SK-N-SH (cell line): ENCODE measurements around the gene SIGLEC10. TPM values are rescaled to one million over a fixed set of nuclear protein-coding genes. Genes with fewer than 3 reads are reported as not detected.

ENCODE experiments used
- CTCF ChIA-PET: fragments of 300-600, 350-600 bp; formaldehyde crosslinking; extraction: SDS; loops from one replicate; lab custom pipeline; 2021; lab: Yijun Ruan, JAX
- POLR2A ChIA-PET: fragments of 350-600 bp; sonication (Branson Sonifier 250); formaldehyde crosslinking; extraction: SDS; loops from one replicate; lab custom pipeline; 2020; ENCODE audit warnings: antibody characterized with exemption, inconsistent platforms; lab: Yijun Ruan, JAX
- DNase-seq: peaks from one replicate; pipeline ENCODE4 v3.0.0; 2012
- H2AFZ ChIP-seq: fragments of 200-600 bp; sonication (generic); 2 replicates; pipeline ENCODE4 v1.8.1; 2016; ENCODE audit warnings: antibody characterized with exemption, mild to moderate bottlenecking, low read depth
- H3F3A ChIP-seq: fragments of 200-600 bp; sonication (generic); replicated peaks from 2 replicates; pipeline ENCODE3; 2016; ENCODE audit warnings: antibody characterized with exemption, mild to moderate bottlenecking; ENCODE audit not compliant: insufficient read depth
- H3K27ac ChIP-seq, 2 experiments: fragments of 200-500 bp in 1 of 2; fragments of 200-600 bp in 1 of 2; sonication (Bioruptor generic) in 1 of 2; sonication (generic), shearing (Covaris generic) in 1 of 2; 2 replicates each; pipeline versions ENCODE4 v1.5.1 to v1.6.1; 2014 to 2016; ENCODE audit warnings: low read depth in 2 of 2, inconsistent platforms in 1 of 2, low read length in 1 of 2, mild to moderate bottlenecking in 1 of 2, mixed read lengths in 1 of 2
- H3K27me3 ChIP-seq: fragments of 200-600 bp; sonication (generic), shearing (Covaris generic); 2 replicates; pipeline ENCODE4 v1.6.1; 2016; ENCODE audit warnings: mixed run types; ENCODE audit not compliant: insufficient read depth
- H3K36me3 ChIP-seq, 2 experiments: fragments of 200-500 bp in 1 of 2; fragments of 200-600 bp in 1 of 2; sonication (Bioruptor generic) in 1 of 2; sonication (generic) in 1 of 2; replicated peaks in 1 of 2; 2 replicates each; pipeline versions ENCODE3 to v1.5.1; 2014 to 2016; ENCODE audit warnings: low read length in 1 of 2, mild to moderate bottlenecking in 1 of 2; ENCODE audit not compliant: insufficient read depth in 2 of 2, control insufficient read depth in 1 of 2
- H3K4me1 ChIP-seq, 2 experiments: fragments of 200-500 bp in 1 of 2; fragments of 200-600 bp in 1 of 2; sonication (Bioruptor generic) in 1 of 2; sonication (generic), shearing (Covaris generic) in 1 of 2; 2 replicates each; pipeline versions ENCODE4 v1.5.1 to v1.6.1; 2014 to 2016; ENCODE audit warnings: low read depth in 1 of 2, low read length in 1 of 2, mixed run types in 1 of 2; ENCODE audit not compliant: insufficient read depth in 2 of 2, control insufficient read depth in 1 of 2
- H3K4me2 ChIP-seq: fragments of 200-600 bp; sonication (generic), shearing (Covaris generic); 2 replicates; pipeline ENCODE4 v1.6.1; 2017; ENCODE audit warnings: mixed run types
- H3K4me3 ChIP-seq, 2 experiments: fragments of 200-500 bp in 1 of 2; fragments of 200-600 bp in 1 of 2; sonication (Bioruptor generic) in 1 of 2; sonication (generic), shearing (Covaris generic) in 1 of 2; 2 replicates each; pipeline versions ENCODE4 v1.5.1 to v1.8.1; 2014 to 2016; ENCODE audit warnings: low read depth in 2 of 2, inconsistent platforms in 1 of 2, low read length in 1 of 2, mild to moderate bottlenecking in 1 of 2, mixed read lengths in 1 of 2, moderate library complexity in 1 of 2
- H3K79me2 ChIP-seq: fragments of 200-600 bp; sonication (generic); 2 replicates; pipeline ENCODE4 v1.8.1; 2017; ENCODE audit warnings: mild to moderate bottlenecking; ENCODE audit not compliant: insufficient read depth
- H3K9ac ChIP-seq: fragments of 200-600 bp; sonication (generic); 2 replicates; pipeline ENCODE4 v1.6.1; 2017; ENCODE audit warnings: mixed run types
- H3K9me2 ChIP-seq: fragments of 200-600 bp; sonication (generic); 2 replicates; pipeline ENCODE4 v1.6.1; 2017; ENCODE audit warnings: mixed run types
- H3K9me3 ChIP-seq: fragments of 200-600 bp; sonication (generic); 2 replicates; pipeline ENCODE4 v1.6.1; 2017; ENCODE audit warnings: mixed run types, mild to moderate bottlenecking, moderate library complexity
- H4K20me1 ChIP-seq: fragments of 200-600 bp; sonication (generic); 2 replicates; pipeline ENCODE4 v1.6.1; 2017; ENCODE audit warnings: mild to moderate bottlenecking, mixed run types; ENCODE audit not compliant: insufficient read depth
- CTCF ChIP-seq: fragments of 200-600 bp; sonication (generic); IDR thresholded peaks from 2 replicates; pipeline ENCODE4 v1.6.1; 2017; ENCODE audit warnings: antibody characterized with exemption, mild to moderate bottlenecking, moderate library complexity
- ELF1 ChIP-seq: IDR thresholded peaks from 2 replicates; pipeline ENCODE4 v1.4.0; 2012
- FOSL2 ChIP-seq: IDR thresholded peaks from 2 replicates; pipeline ENCODE4 v1.4.0; 2012; ENCODE audit warnings: low read depth, mild to moderate bottlenecking, moderate library complexity, borderline replicate concordance
- FOXJ3 ChIP-seq: sonication (generic); formaldehyde crosslinking; IDR thresholded peaks from 2 replicates; pipeline ENCODE4 v1.5.1; 2020; ENCODE audit warnings: mild to moderate bottlenecking, missing genetic modification reagents
- FOXM1 ChIP-seq: IDR thresholded peaks from 2 replicates; pipeline ENCODE4 v1.4.0; 2012; ENCODE audit warnings: low read depth, mild to moderate bottlenecking
- NFIC ChIP-seq: IDR thresholded peaks from 2 replicates; pipeline ENCODE4 v1.4.0; 2012; ENCODE audit warnings: borderline replicate concordance
- NRF1 ChIP-seq: IDR thresholded peaks from 2 replicates; pipeline ENCODE4 v1.6.1; 2012; ENCODE audit warnings: low read depth, mild to moderate bottlenecking, low read length
- PBX3 ChIP-seq: IDR thresholded peaks from 2 replicates; pipeline ENCODE4; 2012
- RAD21 ChIP-seq: IDR thresholded peaks from 2 replicates; pipeline ENCODE4 v1.6.1; 2012; ENCODE audit warnings: mild to moderate bottlenecking, low read length
- RCOR1 ChIP-seq: fragments of 150-350 bp; IDR thresholded peaks from 2 replicates; pipeline ENCODE4 v1.6.1; 2017; ENCODE audit warnings: antibody characterized with exemption, low read length
- RXRA ChIP-seq: IDR thresholded peaks from 2 replicates; pipeline ENCODE4 v1.4.0; 2012; ENCODE audit warnings: low read depth, mild to moderate bottlenecking, borderline replicate concordance
- SMC3 ChIP-seq: IDR thresholded peaks from 2 replicates; pipeline ENCODE4 v1.6.1; 2012; ENCODE audit warnings: low read depth, low read length, improper control_type of control experiment
- TAF1 ChIP-seq: IDR thresholded peaks from 2 replicates; pipeline ENCODE4 v1.6.1; 2012; ENCODE audit warnings: low read depth, mild to moderate bottlenecking, low read length, moderate library complexity, borderline replicate concordance
- TCF12 ChIP-seq: IDR thresholded peaks from 2 replicates; pipeline ENCODE4 v1.4.0; 2012
- WGBS: methylation state at CpG from one replicate; pipeline ENCODE4 v1.1.6; 2017; ENCODE audit warnings: low lambda C conversion rate; 5-methylcytosine and 5-hydroxymethylcytosine counted together
- polyA plus RNA-seq, 3 experiments: library from polyadenylated mRNA; depleted of rRNA; stranded (reverse); fragments of >200 nt; gene quantifications; 2 replicates each; pipeline ENCODE4 v1.2.3, GENCODE V29; 2012
- TF ChIP-seq, protein P1 (sequence below): IDR thresholded peaks from 2 replicates; pipeline ENCODE4 v1.4.0; 2012; ENCODE audit warnings: low read depth
- TF ChIP-seq, protein P2 (sequence below): fragments of 150-350 bp; IDR thresholded peaks from 2 replicates; pipeline ENCODE4 v1.6.1; 2017; ENCODE audit warnings: antibody characterized with exemption, low read length, low read depth, borderline replicate concordance

The SIGLEC10 gene
- polyA plus RNA-seq, 1 of the 3 experiments (the other 2 are of a cell fraction): not detected

- peaks cover 6 to 21% of the 10 kb centered on the region in 2 experiments; a peak in 3 of 4 replicates for H3K4me1 ChIP-seq
- peak overlapping the region; percentile 21 to 73; a peak in 3 of 4 replicates for H3K27ac ChIP-seq
- H3F3A ChIP-seq: no peaks in the 10 kb centered on the region
- 35% methylated on average over 8 of the region's 10 CpGs for WGBS
- H3K79me2 ChIP-seq: peaks cover 6% of the 10 kb centered on the region
- peak overlapping the region; percentile 64; the same call in 1 of the 2 replicates for H3K9ac ChIP-seq
- no peaks in the 10 kb centered on the region for H3K36me3 ChIP-seq
- H3K27me3 ChIP-seq: no peaks in the 10 kb centered on the region
- no peaks in the 10 kb centered on the region for H3K9me3 ChIP-seq
- POLR2A ChIA-PET: interaction anchor here (0.7 kb wide), 1 partner anchor 23 kb away, joined by 4 read pairs; the partner anchor contains the start of gene VSIG10L
- TF ChIP-seq TCF12 (no peak), SMC3 (no peak), FOXJ3 (CRISPR knock-in tag) (no peak), CTCF (no peak), NFIC (no peak), FOXM1 (no peak), RAD21 (no peak), FOSL2 (no peak), ELF1 (no peak), PBX3 (no peak), TAF1 (no peak), RXRA (no peak)
- peak overlapping the region; percentile 90 for H3K4me2 ChIP-seq
- H2AFZ ChIP-seq: peak overlapping the region; percentile 95
- CTCF ChIA-PET: interaction anchor here (1.3 kb wide), 1 partner anchor 25 kb away, joined by 5 read pairs; no protein-coding TSS in a partner anchor
- peak overlapping the region; percentile 72 to 80 for H3K4me3 ChIP-seq
- H3K9me2 ChIP-seq: no peaks in the 10 kb centered on the region
- H4K20me1 ChIP-seq: no peaks in the 10 kb centered on the region
- no peak for DNase-seq
Observed at GRCh38 chr19:51365211-51365964, 52.1 kb downstream of the SIGLEC10 start.

GRCh38 chr19:51364200-51365106 is 53.0 kb downstream of the SIGLEC10 start:
- POLR2A ChIA-PET: no interaction called here
- H3K79me2 ChIP-seq: peaks cover 6% of the 10 kb centered on the region
- H3F3A ChIP-seq: peaks cover 5% of the 10 kb centered on the region
- no peak overlapping the region for H2AFZ ChIP-seq
- no peaks in the 10 kb centered on the region for H4K20me1 ChIP-seq
- H3K4me1 ChIP-seq: peaks cover 6 to 21% of the 10 kb centered on the region in 2 experiments; a peak in 3 of 4 replicates
- no peak overlapping the region; a peak in 1 of 4 replicates for H3K27ac ChIP-seq
- H3K27me3 ChIP-seq: no peaks in the 10 kb centered on the region
- H3K9me2 ChIP-seq: no peaks in the 10 kb centered on the region
- H3K36me3 ChIP-seq: no peaks in the 10 kb centered on the region
- no peak overlapping the region for H3K4me3 ChIP-seq
- 87% methylated on average over 15 of the region's 15 CpGs for WGBS
- no peak for DNase-seq
- H3K9me3 ChIP-seq: no peaks in the 10 kb centered on the region
- CTCF ChIA-PET: no interaction called here
- H3K4me2 ChIP-seq: no peak overlapping the region
- no peak overlapping the region for H3K9ac ChIP-seq
- TF ChIP-seq TAF1 (no peak), CTCF (no peak), RXRA (no peak), NRF1 (no peak), FOXM1 (no peak), RCOR1 (no peak)
- TF ChIP-seq, protein P1, sequence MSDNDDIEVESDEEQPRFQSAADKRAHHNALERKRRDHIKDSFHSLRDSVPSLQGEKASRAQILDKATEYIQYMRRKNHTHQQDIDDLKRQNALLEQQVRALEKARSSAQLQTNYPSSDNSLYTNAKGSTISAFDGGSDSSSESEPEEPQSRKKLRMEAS: no peak
- TF ChIP-seq, protein P2, sequence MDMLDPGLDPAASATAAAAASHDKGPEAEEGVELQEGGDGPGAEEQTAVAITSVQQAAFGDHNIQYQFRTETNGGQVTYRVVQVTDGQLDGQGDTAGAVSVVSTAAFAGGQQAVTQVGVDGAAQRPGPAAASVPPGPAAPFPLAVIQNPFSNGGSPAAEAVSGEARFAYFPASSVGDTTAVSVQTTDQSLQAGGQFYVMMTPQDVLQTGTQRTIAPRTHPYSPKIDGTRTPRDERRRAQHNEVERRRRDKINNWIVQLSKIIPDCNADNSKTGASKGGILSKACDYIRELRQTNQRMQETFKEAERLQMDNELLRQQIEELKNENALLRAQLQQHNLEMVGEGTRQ: no peak
